Heart left ventricle (tissue), 13 donors: ENCODE results near the gene GBP3.

ENCODE experiments used
- CTCF ChIP-seq, 12 donors: fragments of 200-600 bp; sonication (generic) in 4 of 12; IDR thresholded peaks; one replicate each; pipeline versions ENCODE4 v1.5.0 to v1.8.0; 2018 to 2022; ENCODE audit warnings: antibody characterized with exemption in 12 of 12, mild to moderate bottlenecking in 5 of 12
- POLR2A ChIP-seq, 2 donors: fragments of 450-650 bp; IDR thresholded peaks; one replicate each; pipeline ENCODE4 v1.6.1; 2017; ENCODE audit warnings: antibody characterized with exemption in 2 of 2, mild to moderate bottlenecking in 2 of 2, moderate library complexity in 2 of 2
- donor health status: ischemic (EF 13 %, LVEDD 7.1; RV severe dilation, severe dysfunction).
- donor health status: DM: no; HTN: yes; CAD: no.
- donor health status: DM: no; HTN: no; CAD: no.
- donor health status: ischemic (EF 25% LVEDD 6.9; RV normal size, moderate dysfunction).
- donor health status: ischemic (EF 25% LVEDD 5.7; RV mildly dilated, moderate dysfunction).
- donor health status: ischemic (EF 35%, LVEDD 5.7; RV mildly dilated, moderate dysfunction).
- donor health status: nonischemic (EF 11% LVEDD 7.7; RV severe dilation, severe dysfunction).
- donor health status: DM: yes; HTN: yes; CAD: no.
- donor health status: PGD.
- donor health status: ischemic (EF 29% LVEDD 5.4; RV normal size, mild dysfunction).
- donor health status: nonischemic (EF 23%, LVEDD 6.1; RV moderate dilation, normal function).

GRCh38 chr1:89001510-89001909 is 21.2 kb downstream of the GBP3 start:
- TF ChIP-seq CTCF (IDR thresholded peaks at IDR 0.05) (no peak), POLR2A (IDR thresholded peaks at IDR 0.05) (no peak)
